Measurements from ENCODE around the gene IGFN1. TPM values are rescaled to one million over a fixed set of nuclear protein-coding genes. Genes with fewer than 3 reads are reported as not detected.

Gene IGFN1
- total and polyA plus RNA-seq, 2 of the 4 experiments (the other 2 are of a cell fraction) = 0.05 TPM; not detected in 1

GRCh38 chr1:201142011-201142848, 48.4 kb upstream of the IGFN1 start:
- H3K79me1 ChIP-seq (ENCODE audit: low read depth in 1 of 2, low read length in 2 of 2) = peaks cover 0 to 4% of the 10 kb centered on the region in 2 experiments; a peak in 1 of 4 replicates
- H3K27ac ChIP-seq (ENCODE audit: insufficient read depth, low read length) = no peak overlapping the region
- DNase-seq (no peak), ATAC-seq (ENCODE audit: low read depth) (no peak)
- no peak overlapping the region for H2BK15ac ChIP-seq (ENCODE audit: low read depth, low read length)
- no peak overlapping the region for H3K14ac ChIP-seq (replicated peaks; ENCODE audit: low read depth, low read length)
- H4K20me1 ChIP-seq (ENCODE audit: insufficient read depth, low read length) = peaks cover 22% of the 10 kb centered on the region
- no peak overlapping the region for H3K56ac ChIP-seq (ENCODE audit: extremely low read depth, insufficient read depth, low read length)
- no peak overlapping the region for H2BK20ac ChIP-seq (ENCODE audit: low read depth, low read length)
- TF ChIP-seq CEBPB (IDR thresholded peaks at IDR 0.05; ENCODE audit: low read depth, low read length) = no peak
- TF ChIP-seq FOS (IDR thresholded peaks at IDR 0.05; ENCODE audit: low read depth, low read length) = no peak
- no peak for TF ChIP-seq MAFK (IDR thresholded peaks at IDR 0.05; ENCODE audit: low read depth, low read length)
- TF ChIP-seq POLR2A (IDR thresholded peaks at IDR 0.05; ENCODE audit: low read depth, low read length) = no peak
- TF ChIP-seq MXI1 (IDR thresholded peaks at IDR 0.05; ENCODE audit: borderline replicate concordance, low read depth, low read length) = no peak
- no peak for TF ChIP-seq BHLHE40 (IDR thresholded peaks at IDR 0.05; ENCODE audit: low read depth, low read length)
- TF ChIP-seq RCOR1 (IDR thresholded peaks at IDR 0.05; ENCODE audit: insufficient replicate concordance, low read length) = no peak
- TF ChIP-seq, protein P1, sequence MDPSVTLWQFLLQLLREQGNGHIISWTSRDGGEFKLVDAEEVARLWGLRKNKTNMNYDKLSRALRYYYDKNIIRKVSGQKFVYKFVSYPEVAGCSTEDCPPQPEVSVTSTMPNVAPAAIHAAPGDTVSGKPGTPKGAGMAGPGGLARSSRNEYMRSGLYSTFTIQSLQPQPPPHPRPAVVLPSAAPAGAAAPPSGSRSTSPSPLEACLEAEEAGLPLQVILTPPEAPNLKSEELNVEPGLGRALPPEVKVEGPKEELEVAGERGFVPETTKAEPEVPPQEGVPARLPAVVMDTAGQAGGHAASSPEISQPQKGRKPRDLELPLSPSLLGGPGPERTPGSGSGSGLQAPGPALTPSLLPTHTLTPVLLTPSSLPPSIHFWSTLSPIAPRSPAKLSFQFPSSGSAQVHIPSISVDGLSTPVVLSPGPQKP (IDR thresholded peaks at IDR 0.05; ENCODE audit: borderline replicate concordance, low read depth, low read length) = no peak
- TF ChIP-seq, protein P2, sequence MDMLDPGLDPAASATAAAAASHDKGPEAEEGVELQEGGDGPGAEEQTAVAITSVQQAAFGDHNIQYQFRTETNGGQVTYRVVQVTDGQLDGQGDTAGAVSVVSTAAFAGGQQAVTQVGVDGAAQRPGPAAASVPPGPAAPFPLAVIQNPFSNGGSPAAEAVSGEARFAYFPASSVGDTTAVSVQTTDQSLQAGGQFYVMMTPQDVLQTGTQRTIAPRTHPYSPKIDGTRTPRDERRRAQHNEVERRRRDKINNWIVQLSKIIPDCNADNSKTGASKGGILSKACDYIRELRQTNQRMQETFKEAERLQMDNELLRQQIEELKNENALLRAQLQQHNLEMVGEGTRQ (IDR thresholded peaks at IDR 0.05; ENCODE audit: low read depth, low read length) = no peak
- TF ChIP-seq RFX5 (IDR thresholded peaks at IDR 0.05; ENCODE audit: low read depth, low read length) = no peak
- TF ChIP-seq SMC3 (IDR thresholded peaks at IDR 0.05; ENCODE audit: low read depth, low read length) = no peak
- no peak for TF ChIP-seq MAZ (IDR thresholded peaks at IDR 0.05; ENCODE audit: borderline replicate concordance, low read depth, low read length)
- no peak for TF ChIP-seq CHD1 (IDR thresholded peaks at IDR 0.05; ENCODE audit: low read depth, low read length)
- TF ChIP-seq, protein P3, sequence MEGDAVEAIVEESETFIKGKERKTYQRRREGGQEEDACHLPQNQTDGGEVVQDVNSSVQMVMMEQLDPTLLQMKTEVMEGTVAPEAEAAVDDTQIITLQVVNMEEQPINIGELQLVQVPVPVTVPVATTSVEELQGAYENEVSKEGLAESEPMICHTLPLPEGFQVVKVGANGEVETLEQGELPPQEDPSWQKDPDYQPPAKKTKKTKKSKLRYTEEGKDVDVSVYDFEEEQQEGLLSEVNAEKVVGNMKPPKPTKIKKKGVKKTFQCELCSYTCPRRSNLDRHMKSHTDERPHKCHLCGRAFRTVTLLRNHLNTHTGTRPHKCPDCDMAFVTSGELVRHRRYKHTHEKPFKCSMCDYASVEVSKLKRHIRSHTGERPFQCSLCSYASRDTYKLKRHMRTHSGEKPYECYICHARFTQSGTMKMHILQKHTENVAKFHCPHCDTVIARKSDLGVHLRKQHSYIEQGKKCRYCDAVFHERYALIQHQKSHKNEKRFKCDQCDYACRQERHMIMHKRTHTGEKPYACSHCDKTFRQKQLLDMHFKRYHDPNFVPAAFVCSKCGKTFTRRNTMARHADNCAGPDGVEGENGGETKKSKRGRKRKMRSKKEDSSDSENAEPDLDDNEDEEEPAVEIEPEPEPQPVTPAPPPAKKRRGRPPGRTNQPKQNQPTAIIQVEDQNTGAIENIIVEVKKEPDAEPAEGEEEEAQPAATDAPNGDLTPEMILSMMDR (conservative IDR thresholded peaks at IDR 0.05; ENCODE audit: low read depth, low read length) = no peak
- TF ChIP-seq RAD21 (IDR thresholded peaks at IDR 0.05; ENCODE audit: low read length) = no peak
- H3K4me2 ChIP-seq (ENCODE audit: low read depth, low read length) = no peak overlapping the region
- no peaks in the 10 kb centered on the region for H3K27me3 ChIP-seq (ENCODE audit: control insufficient read depth, insufficient read depth, low read length)
- no peak overlapping the region for H4K8ac ChIP-seq (ENCODE audit: low read depth in 2 of 2, low read length in 2 of 2)
- 100% methylated on average over 2 of the region's 16 CpGs; no CpG with 5 or more reads in 1 of the 2 experiments for WGBS, 2 experiments (ENCODE audit: extremely low coverage in 2 of 2, insufficient read length in 1 of 2)
- no peak overlapping the region for H3K23ac ChIP-seq (ENCODE audit: low read depth, low read length)
- H2AK5ac ChIP-seq (ENCODE audit: low read depth, low read length) = no peak overlapping the region
- no peak overlapping the region for H3K18ac ChIP-seq (ENCODE audit: low read depth, low read length)
- intact Hi-C loops (cut with micrococcal nuclease) = no loop called here
- H3K36me3 ChIP-seq (ENCODE audit: control insufficient read depth, insufficient read depth, low read length) = peaks cover 71% of the 10 kb centered on the region
- peaks cover 6% of the 10 kb centered on the region for H3K4me1 ChIP-seq (ENCODE audit: control insufficient read depth, insufficient read depth, low read length)
- in situ Hi-C loops (cut with MboI; ENCODE audit: low sequenced_read_pairs) = no loop called here
- no peak overlapping the region for H2AFZ ChIP-seq (replicated peaks; ENCODE audit: low read length, poor library complexity)
- H4K91ac ChIP-seq (ENCODE audit: insufficient read depth, low read depth, low read length) = no peak overlapping the region
- dilution Hi-C loops (cut with HindIII; ENCODE audit: low sequenced_read_pairs, unreplicated experiment) = no loop called here
- ChIA-PET POLR2A (ENCODE audit: unreplicated experiment) (no interaction called here), CTCF (interaction anchor here (1.0 kb wide), 1 partner anchor 81 kb away, joined by 4 read pairs; no protein-coding TSS in a partner anchor)
- H2BK5ac ChIP-seq (ENCODE audit: low read depth, low read length, poor library complexity, severe bottlenecking) = no peak overlapping the region
- no peak overlapping the region for H3K4ac ChIP-seq (ENCODE audit: low read depth, low read length)
- no peak overlapping the region for H3K9ac ChIP-seq (ENCODE audit: low read depth, low read length)
- H4K5ac ChIP-seq (ENCODE audit: low read depth, low read length) = no peak overlapping the region
- H2AK9ac ChIP-seq (replicated peaks; ENCODE audit: low read depth, low read length, poor library complexity) = no peak overlapping the region
- BruUV-seq (replicated peaks) = no TSS peak
- peaks cover 13% of the 10 kb centered on the region; the same call in 1 of the 2 replicates for H3K9me1 ChIP-seq (ENCODE audit: insufficient read depth, low read length)
- no peak overlapping the region for H3K4me3 ChIP-seq (ENCODE audit: insufficient read depth, low read depth, low read length)
- H2BK120ac ChIP-seq (ENCODE audit: low read depth, low read length) = no peak overlapping the region
- no peaks in the 10 kb centered on the region for H3K9me3 ChIP-seq (ENCODE audit: control insufficient read depth, insufficient read depth, low read length)
